Neural cell (in vitro differentiated cells): ENCODE results near the gene ABCA6. TPM values are rescaled to one million over a fixed set of nuclear protein-coding genes. Genes with fewer than 3 reads are reported as not detected.

Experiments
- H2AFZ ChIP-seq: fragments of 200-600, 300-800 bp; sonication (generic), shearing (Covaris generic); 2 replicates; pipeline ENCODE4 v1.6.0; 2014; ENCODE audit warnings: low read depth, mild to moderate bottlenecking, antibody characterized with exemption, low read length, moderate library complexity
- H3F3A ChIP-seq: fragments of 200-600 bp; shearing (Covaris generic); 2 replicates; pipeline ENCODE4 v1.6.1; 2016; ENCODE audit warnings: mild to moderate bottlenecking, moderate library complexity, mixed read lengths, antibody characterized with exemption, low read length; ENCODE audit not compliant: insufficient read depth, poor library complexity, severe bottlenecking
- H3K27ac ChIP-seq: fragments of 200-600, 300-800 bp; sonication (generic), shearing (Covaris generic); 2 replicates; pipeline ENCODE4 v1.5.1; 2014; ENCODE audit warnings: mild to moderate bottlenecking, low read length, moderate library complexity
- H3K27me3 ChIP-seq: fragments of 300-800, 200-600 bp; sonication (generic), shearing (Covaris generic); 2 replicates; pipeline ENCODE4 v1.6.0; 2014; ENCODE audit warnings: mild to moderate bottlenecking, low read depth, low read length, moderate library complexity; ENCODE audit not compliant: insufficient read depth
- H3K36me3 ChIP-seq: fragments of 300-800, 200-600 bp; sonication (generic), shearing (Covaris generic); 2 replicates; pipeline ENCODE4 v1.5.1; 2014; ENCODE audit warnings: mild to moderate bottlenecking, antibody characterized with exemption, low read length, moderate library complexity; ENCODE audit not compliant: insufficient read depth
- H3K4me2 ChIP-seq: fragments of 300-800, 200-600 bp; sonication (generic), shearing (Covaris generic); 2 replicates; pipeline ENCODE4 v1.6.0; 2014; ENCODE audit warnings: mild to moderate bottlenecking, low read length
- H3K4me3 ChIP-seq: fragments of 300-800, 200-600 bp; sonication (generic), shearing (Covaris generic); 2 replicates; pipeline ENCODE4 v1.5.1; 2014; ENCODE audit warnings: mild to moderate bottlenecking, low read length, moderate library complexity
- H3K79me2 ChIP-seq: fragments of 200-600 bp; shearing (Covaris generic); replicated peaks from 2 replicates; pipeline ENCODE4 v1.6.0; 2014; ENCODE audit warnings: mild to moderate bottlenecking, low read length, moderate library complexity; ENCODE audit not compliant: insufficient read depth
- H3K9ac ChIP-seq: fragments of 300-800, 200-600 bp; sonication (generic), shearing (Covaris generic); 2 replicates; pipeline ENCODE4 v1.6.1; 2016; ENCODE audit warnings: mild to moderate bottlenecking, low read length, mixed read lengths
- H3K9me2 ChIP-seq: fragments of 200-600 bp; shearing (Covaris generic); 2 replicates; pipeline ENCODE4 v1.6.1; 2016; ENCODE audit warnings: mild to moderate bottlenecking, low read length, mixed read lengths; ENCODE audit not compliant: insufficient read depth
- H3K9me3 ChIP-seq: fragments of 200-600, 300-800 bp; sonication (generic), shearing (Covaris generic); 2 replicates; pipeline ENCODE4 v1.6.1; 2016; ENCODE audit warnings: mild to moderate bottlenecking, mixed run types, low read length, moderate library complexity, mixed read lengths
- H4K20me1 ChIP-seq: fragments of 200-600 bp; shearing (Covaris generic); 2 replicates; pipeline ENCODE4 v1.6.1; 2016; ENCODE audit warnings: mild to moderate bottlenecking, mixed run types; ENCODE audit not compliant: insufficient read depth
- CTCF ChIP-seq: fragments of 450-650 bp; IDR thresholded peaks from 2 replicates; pipeline ENCODE4 v1.5.1; 2014; ENCODE audit warnings: antibody characterized with exemption, mild to moderate bottlenecking, moderate library complexity; ENCODE audit not compliant: poor library complexity, severe bottlenecking
- EP300 ChIP-seq: fragments of 450-650 bp; conservative IDR thresholded peaks from 2 replicates; pipeline ENCODE4 v1.6.1; 2014; ENCODE audit warnings: antibody characterized with exemption, mild to moderate bottlenecking, moderate library complexity; ENCODE audit not compliant: poor library complexity, severe bottlenecking
- MXI1 ChIP-seq: fragments of 450-650 bp; conservative IDR thresholded peaks from 2 replicates; pipeline ENCODE4 v1.6.1; 2014; ENCODE audit warnings: antibody characterized with exemption, mild to moderate bottlenecking; ENCODE audit not compliant: poor library complexity, severe bottlenecking
- POLR2AphosphoS5 ChIP-seq: IDR thresholded peaks from 2 replicates; pipeline ENCODE4 v1.6.1; 2012
- RAD21 ChIP-seq: fragments of 450-650 bp; conservative IDR thresholded peaks from 2 replicates; pipeline ENCODE4 v1.6.1; 2014; ENCODE audit warnings: antibody characterized with exemption, mild to moderate bottlenecking, moderate library complexity
- REST ChIP-seq: IDR thresholded peaks from 2 replicates; pipeline ENCODE4 v1.6.1; 2012; ENCODE audit warnings: borderline replicate concordance
- SMC3 ChIP-seq: fragments of 450-650 bp; conservative IDR thresholded peaks from 2 replicates; pipeline ENCODE4 v1.6.1; 2014; ENCODE audit warnings: antibody characterized with exemption, mild to moderate bottlenecking, moderate library complexity; ENCODE audit not compliant: poor library complexity
- polyA plus RNA-seq: library from polyadenylated mRNA; depleted of rRNA; stranded (reverse); fragments of >200 nt; gene quantifications from 2 replicates; pipeline ENCODE4 v1.2.3, GENCODE V29; 2014

The ABCA6 gene
- polyA plus RNA-seq, 1 donor from 2014 or later, result 1.6 TPM

GRCh38 chr17:69122065-69122464 lies 19.6 kb downstream of the ABCA6 start:
- no peaks in the 10 kb centered on the region for H3K27me3 ChIP-seq
- H3K9me3 ChIP-seq, result no peaks in the 10 kb centered on the region
- H3K4me3 ChIP-seq, result no peak overlapping the region
- no peaks in the 10 kb centered on the region for H3K36me3 ChIP-seq
- no peak overlapping the region for H3K9ac ChIP-seq
- no peaks in the 10 kb centered on the region for H4K20me1 ChIP-seq
- no peaks in the 10 kb centered on the region for H3F3A ChIP-seq
- H3K9me2 ChIP-seq, result no peaks in the 10 kb centered on the region
- no peak overlapping the region for H3K4me2 ChIP-seq
- H3K79me2 ChIP-seq, result no peaks in the 10 kb centered on the region
- no peak overlapping the region for H3K27ac ChIP-seq
- no peak overlapping the region for H2AFZ ChIP-seq
- TF ChIP-seq MXI1, result no peak
- TF ChIP-seq RAD21, result no peak
- no peak for TF ChIP-seq SMC3
- TF ChIP-seq REST, result no peak
- TF ChIP-seq CTCF, result no peak
- no peak for TF ChIP-seq EP300
- TF ChIP-seq POLR2AphosphoS5, result no peak

- no peaks in the 10 kb centered on the region for H3K27me3 ChIP-seq
- H3K4me3 ChIP-seq, result no peak overlapping the region
- no peaks in the 10 kb centered on the region for H3K79me2 ChIP-seq
- H2AFZ ChIP-seq, result no peak overlapping the region
- H3K36me3 ChIP-seq, result no peaks in the 10 kb centered on the region
- no peak overlapping the region for H3K27ac ChIP-seq
- no peaks in the 10 kb centered on the region for H4K20me1 ChIP-seq
- H3K9me2 ChIP-seq, result no peaks in the 10 kb centered on the region
- TF ChIP-seq CTCF (no peak), RAD21 (no peak), SMC3 (no peak)
- no peak overlapping the region for H3K4me2 ChIP-seq
- H3K9me3 ChIP-seq, result no peaks in the 10 kb centered on the region
- no peaks in the 10 kb centered on the region for H3F3A ChIP-seq
- no peak overlapping the region for H3K9ac ChIP-seq
These were observed 23.6 kb downstream of the ABCA6 start for GRCh38 chr17:69117855-69118784.
